Kidney tubule cell (primary cell): Measurements from ENCODE around the gene ZNF189.
"Not testable (repeated sequence)": the region's sequence is repeated elsewhere in the genome, so short reads cannot be mapped to it uniquely, and the experiment has no call there.

Source experiments
- DNase-seq: peaks from one replicate; pipeline ENCODE4 v3.0.0-alpha.2; 2018; ENCODE audit warnings: low spot score

Gene ZNF189

GRCh38 chr9:101380295-101380694, 18.4 kb upstream of the ZNF189 start:
- DNase-seq, result peak; percentile 12

DNA sequence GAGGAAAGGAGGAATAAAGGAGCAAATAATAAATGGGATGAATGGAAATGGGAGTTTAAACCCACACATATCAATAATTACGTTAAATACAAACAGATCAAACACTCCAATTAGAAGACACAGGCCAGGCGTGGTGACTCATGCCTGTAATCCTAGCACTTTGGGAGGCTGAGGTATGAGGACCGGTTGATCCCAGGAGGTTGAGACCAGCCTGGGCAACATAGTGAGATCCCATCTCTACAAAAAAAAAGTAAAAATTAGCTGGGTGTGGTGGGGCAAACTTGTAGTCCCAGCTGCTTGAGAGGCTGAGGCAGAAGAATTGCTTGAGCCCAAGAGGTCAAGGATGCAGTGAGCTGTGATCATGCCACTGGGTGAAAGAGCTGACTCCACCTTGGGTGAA, 17.5 kb upstream of the ZNF189 start:
- DNase-seq, result no peak

DNA sequence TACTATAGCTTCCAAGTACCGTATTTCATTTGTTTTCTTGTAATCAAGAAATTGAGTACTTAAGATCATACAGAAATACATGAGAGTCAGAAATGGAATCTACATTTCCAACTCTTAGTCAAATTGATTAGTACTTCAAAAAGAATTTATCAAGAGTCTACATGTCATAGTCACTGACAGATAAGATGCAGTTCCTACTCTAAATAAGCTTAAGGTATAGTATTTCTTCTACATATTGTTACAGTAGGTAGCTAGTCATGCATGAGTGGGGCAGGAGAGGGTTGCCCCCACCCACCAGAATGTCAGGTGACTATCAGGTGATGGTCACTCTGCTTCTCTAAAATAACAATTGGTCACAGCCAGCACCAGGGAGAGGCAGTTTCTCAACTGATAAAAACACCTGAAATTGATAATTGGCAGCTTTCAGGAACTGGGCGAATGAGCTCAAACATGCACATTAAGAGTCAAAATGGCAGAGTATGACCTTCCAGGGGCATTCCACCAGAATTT, 16.8 kb upstream of the ZNF189 start:
- peak; percentile 25 for DNase-seq

- peak; percentile 76 for DNase-seq
These were observed 15.3 kb upstream of the ZNF189 start for GRCh38 chr9:101383361-101383760.

- DNase-seq, result not testable (repeated sequence)
These were observed 13.6 kb upstream of the ZNF189 start, which contains the start of gene BAAT for GRCh38 chr9:101384873-101385536. Gene BAAT, minus strand, starts transcription at chr9:101385006. Its CDS starts 13,602 bp downstream, at chr9:101371404.

GRCh38 chr9:101387871-101388506, 10.7 kb upstream of the ZNF189 start:
- peak; percentile 56 for DNase-seq

GRCh38 chr9:101388507-101388993, 10.1 kb upstream of the ZNF189 start:
- no peak for DNase-seq

DNA sequence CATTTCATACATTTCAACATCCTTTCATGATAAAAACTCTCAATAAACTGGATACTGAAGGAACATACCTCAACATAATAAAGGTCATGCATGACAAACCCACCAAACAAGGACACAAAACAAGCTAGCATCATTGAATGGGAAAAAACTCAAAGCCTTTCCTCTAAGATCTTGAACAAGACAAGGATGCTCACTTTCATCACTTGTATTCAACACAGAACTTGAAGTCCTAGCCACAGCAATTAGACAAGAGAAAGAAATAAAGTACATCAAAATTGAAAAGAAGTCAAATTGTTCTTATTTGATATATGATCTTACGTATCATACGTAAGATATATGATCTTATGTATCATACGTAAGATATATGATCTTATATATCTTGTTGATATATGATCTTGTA, 5.5 kb upstream of the ZNF189 start:
- DNase-seq, result no peak

DNA sequence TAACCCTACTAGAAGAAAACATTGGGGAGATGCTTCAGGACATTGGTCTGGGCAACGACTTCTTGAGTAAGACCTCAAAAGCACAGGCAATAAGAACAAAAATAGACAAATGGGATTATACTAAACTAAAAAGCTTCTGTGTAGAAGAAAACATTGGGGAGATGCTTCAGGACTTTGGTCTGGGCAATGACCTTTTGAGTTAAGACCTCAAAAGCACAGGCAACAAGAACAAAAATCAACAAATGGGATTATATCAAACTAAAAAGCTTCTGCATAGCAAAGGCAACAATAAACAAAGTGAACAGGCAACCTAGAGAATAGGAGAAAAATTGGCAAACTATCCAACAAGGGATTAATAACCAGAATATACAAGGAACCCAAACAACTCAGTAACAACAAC, 4.0 kb upstream of the ZNF189 start:
- DNase-seq, result no peak

GRCh38 chr9:101397746-101398067, 944 bp upstream of the ZNF189 start:
- DNase-seq, result peak; percentile 21

- DNase-seq, result peak; percentile 16
These were observed 435 bp downstream of the ZNF189 start for GRCh38 chr9:101398930-101399642.

GRCh38 chr9:101399643-101399970, 956 bp downstream of the ZNF189 start:
- DNase-seq, result no peak

- DNase-seq, result peak; percentile 8
These were observed 1.5 kb downstream of the ZNF189 start for GRCh38 chr9:101400120-101400519.

- DNase-seq, result no peak
These were observed 5.0 kb downstream of the ZNF189 start for GRCh38 chr9:101403516-101404285.

DNA sequence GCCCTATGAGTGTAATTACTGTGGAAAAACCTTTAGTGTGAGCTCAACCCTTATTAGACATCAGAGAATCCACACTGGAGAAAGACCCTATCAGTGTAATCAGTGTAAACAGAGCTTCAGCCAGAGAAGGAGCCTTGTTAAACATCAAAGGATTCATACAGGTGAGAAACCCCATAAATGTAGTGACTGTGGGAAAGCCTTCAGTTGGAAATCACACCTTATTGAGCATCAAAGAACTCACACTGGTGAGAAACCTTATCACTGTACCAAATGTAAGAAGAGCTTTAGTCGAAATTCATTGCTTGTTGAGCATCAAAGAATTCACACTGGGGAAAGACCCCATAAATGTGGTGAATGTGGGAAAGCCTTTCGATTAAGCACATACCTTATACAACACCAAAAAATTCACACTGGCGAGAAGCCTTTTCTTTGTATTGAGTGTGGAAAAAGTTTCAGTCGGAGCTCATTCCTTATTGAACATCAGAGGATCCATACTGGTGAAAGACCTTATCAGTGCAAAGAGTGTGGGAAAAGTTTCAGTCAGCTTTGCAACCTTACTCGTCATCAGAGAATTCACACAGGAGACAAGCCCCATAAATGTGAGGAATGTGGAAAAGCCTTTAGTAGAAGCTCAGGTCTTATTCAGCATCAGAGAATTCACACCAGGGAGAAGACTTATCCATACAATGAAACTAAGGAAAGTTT, 9.9 kb downstream of the ZNF189 start:
- no peak for DNase-seq

- DNase-seq, result no peak
These were observed 10.4 kb downstream of the ZNF189 start for GRCh38 chr9:101409079-101409477.

- DNase-seq, result no peak
These were observed 16.2 kb downstream of the ZNF189 start for GRCh38 chr9:101414839-101415238.

DNA sequence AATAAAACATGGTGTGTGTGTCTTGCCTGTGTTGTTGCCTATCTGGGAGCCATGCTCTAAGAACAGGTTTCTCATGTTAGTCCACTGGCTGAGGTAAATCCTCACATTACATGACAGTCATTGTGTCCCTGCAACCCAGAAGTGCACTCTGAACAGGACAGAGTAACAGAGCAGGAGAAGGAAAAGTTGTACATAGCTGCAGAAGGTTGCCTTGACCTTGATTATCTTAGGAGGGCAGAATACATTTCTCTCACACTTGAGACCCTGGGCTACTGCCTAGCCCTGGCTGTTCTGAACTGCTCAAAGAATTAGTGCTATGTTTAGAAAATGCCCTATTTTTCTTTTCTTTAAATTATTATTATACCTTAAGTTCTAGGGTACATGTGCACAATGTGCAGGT, 16.9 kb downstream of the ZNF189 start:
- no peak for DNase-seq

GRCh38 chr9:101417389-101417788, 18.7 kb downstream of the ZNF189 start:
- DNase-seq, result no peak

- DNase-seq, result no peak
These were observed 19.3 kb downstream of the ZNF189 start for GRCh38 chr9:101417977-101418376.
